DLD1 (cell line): ENCODE measurements around the gene WNT9B.

Source experiments
- in situ Hi-C: cut with HindIII; loops from 2 replicates; pipeline ENCODE4 v1.10.0; 2017; ENCODE audit warnings: low sequenced_read_pairs

The WNT9B gene

DNA sequence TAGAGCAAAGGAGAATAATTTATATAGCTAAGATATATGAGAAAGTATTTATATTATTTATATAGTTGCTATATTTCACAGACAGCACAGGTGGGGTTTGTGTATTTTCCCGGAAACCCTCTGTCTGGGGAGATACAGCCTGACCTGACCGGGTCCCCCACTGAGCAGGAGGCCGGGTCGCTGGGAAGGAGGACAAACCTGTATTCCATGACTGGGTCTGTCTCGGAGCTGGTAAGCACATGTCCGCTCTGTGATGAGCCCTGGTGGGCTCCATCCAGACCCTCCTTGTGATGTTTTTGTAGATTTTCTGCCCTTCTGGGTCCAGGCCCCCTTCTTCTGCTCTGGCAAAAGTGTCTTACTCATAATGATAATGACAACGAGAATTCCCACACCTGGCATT, 27.7 kb downstream of the WNT9B start:
- in situ Hi-C loops: no loop called here

DNA sequence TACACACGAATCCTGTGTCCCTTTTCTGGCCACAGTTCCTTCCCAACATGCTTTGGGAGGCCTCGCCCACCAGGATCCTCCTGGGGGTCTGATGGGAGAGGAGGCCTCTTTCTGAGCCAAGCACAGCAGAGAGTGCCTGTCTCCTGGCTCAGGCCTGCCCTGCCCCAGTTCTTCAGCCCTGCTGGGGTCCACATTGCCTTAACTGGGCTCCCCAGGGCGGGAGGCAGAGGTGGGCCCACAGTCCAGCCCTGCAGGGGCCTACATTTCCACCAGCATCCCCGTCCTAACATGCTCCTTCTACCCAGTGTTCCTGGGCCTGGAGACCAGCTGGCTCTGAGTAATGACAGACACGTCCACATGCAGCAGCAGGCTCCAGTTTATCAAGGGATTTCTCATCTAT, 29.6 kb downstream of the WNT9B start:
- in situ Hi-C loops: no loop called here

DNA sequence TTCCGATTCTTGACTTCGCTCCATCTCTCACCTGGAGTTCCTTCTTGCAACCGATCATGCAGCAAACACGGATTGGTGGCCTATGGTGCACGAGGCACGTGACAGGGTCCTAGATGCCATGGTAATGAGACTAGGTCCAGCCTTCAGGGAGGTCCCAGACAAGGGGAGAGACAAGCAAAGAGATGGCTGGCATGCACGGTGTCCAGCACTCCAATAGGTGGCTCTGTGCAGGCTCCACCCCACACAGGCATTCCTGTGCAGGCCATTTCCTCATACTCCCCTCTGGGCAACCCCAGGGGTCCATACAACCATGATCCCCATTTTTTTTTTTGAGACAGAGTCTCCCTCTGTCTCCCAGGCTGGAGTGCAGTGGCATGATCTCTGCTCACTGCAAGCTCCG, 31.3 kb downstream of the WNT9B start:
- in situ Hi-C loops: no loop called here

DNA sequence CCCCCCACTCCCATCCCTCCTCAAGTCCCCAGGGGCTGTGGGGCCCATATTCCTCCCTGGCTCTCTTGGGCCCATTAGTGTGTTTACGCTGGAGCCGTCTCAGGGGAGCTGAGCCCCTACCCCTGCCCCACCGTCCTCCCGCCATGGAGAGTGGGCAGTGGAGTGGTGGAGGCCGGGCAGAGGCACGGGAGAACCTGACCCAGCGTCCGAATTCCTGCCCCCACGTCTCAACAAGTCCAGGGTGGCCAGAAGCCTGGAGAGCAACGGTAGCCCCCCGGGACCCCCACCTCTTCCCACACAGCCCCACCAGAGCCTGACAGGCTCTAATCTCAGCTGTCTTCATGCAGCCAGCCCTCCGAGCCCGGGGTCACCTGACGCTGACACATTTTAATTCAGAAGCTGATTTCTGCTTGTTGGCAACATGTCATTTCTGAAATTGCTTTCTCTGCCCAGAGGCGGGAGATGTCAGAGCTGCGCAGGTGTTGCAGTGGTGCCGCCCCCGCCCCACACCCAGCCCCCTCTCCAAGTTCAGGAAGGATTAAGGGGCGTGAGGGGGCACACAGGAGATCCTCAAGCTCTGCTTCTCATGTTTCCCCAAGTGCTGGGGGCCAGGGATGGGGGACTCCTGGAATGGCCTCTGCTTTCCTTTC, 32.6 kb downstream of the WNT9B start:
- in situ Hi-C loops: no loop called here

DNA sequence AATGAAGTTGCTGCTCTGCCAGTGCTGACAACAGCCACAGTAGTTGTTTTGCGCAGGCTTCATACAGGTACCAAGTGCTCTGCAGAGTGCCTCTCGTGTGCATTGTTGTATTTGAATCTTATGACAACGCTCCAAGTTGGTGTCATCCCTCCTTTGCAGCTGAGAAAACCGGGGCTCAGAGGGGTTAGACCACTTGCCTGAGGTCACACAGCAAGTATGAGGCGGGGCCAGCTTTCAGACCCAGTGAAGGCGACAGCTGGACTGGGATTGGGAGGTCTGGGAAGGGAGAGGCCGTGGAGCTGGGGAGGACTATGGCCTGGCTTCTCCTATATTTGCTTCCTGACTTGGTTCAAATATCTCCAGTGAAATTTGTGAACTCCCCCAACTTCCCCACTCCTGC, 33.2 kb downstream of the WNT9B start:
- in situ Hi-C loops: no loop called here

DNA sequence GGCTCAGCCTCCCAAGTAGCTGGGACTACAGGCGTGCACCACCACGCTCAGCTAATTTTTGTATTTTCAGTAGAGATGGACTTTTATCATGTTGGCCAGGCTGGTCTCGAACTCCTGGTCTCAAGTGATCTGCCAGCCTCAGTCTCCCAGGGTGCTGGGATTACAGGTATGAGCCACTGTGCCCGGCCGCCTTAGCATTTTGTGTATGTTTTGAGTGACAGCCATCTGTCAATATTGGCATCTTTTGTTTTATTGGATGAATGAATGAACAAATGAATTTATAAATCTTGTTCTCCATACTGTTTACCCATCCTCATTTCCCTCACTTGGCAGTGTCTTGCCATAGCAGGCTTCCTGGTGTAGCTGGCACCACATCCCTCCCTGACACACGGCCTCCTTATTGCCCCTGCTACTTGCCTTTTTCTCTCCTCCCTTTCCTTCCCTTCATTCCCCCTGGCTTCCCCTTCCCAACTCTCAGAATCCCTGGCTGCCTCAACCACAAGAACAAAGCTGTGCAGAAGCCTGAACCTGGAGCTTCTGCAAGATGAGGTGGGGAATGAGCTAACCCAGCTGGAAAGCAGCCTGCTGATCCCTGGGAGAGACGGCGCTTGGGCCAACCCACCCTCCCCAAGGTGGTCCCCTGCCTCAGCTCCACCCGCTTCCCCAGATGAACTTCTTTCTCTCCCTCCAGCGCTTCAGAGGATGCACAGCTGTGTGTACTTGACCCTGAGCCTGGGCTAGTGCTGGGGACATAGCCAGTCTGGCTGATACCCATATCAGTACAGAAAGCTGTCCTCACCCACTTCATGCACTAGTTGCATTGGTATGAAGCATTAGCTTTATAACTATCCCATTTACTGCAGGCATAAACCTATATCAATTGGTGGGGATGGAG, 34.3 kb downstream of the WNT9B start:
- in situ Hi-C loops: no loop called here

DNA sequence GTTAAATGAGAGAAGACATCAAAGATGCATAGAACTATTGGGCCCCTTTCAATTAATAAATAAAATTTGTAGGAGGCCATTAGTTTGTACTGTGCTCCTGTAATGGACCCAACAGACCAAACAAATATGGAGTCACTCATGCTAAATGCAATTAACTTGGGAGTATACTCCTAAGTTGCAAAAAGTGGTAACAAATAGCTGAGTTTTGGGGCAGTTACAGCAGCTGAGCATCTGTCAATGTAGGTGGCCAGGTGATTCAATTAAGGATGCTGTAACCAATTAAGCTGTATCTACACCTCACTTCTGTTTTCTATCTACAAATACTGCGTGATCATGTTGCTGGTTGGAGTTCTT, 34.9 kb downstream of the WNT9B start:
- in situ Hi-C loops: no loop called here

DNA sequence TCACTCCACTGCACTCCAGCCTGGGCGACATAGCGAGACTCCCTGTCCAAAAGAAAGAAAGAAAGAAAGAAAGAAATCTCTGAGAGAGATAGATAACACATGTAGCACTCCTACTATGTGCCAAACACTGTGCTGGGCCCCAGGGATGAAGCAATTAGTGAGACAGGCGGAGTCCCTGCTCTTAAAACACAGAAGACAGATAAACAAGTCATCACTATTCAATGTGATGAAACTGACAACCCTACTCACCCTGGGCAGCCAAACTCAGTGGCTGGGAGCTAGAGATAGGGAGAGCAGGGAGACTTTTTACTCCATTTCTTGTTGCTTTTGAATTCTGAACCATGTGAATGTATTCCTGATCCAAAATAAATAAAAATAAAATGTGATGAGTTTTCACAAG, 36.3 kb downstream of the WNT9B start:
- in situ Hi-C loops: no loop called here

DNA sequence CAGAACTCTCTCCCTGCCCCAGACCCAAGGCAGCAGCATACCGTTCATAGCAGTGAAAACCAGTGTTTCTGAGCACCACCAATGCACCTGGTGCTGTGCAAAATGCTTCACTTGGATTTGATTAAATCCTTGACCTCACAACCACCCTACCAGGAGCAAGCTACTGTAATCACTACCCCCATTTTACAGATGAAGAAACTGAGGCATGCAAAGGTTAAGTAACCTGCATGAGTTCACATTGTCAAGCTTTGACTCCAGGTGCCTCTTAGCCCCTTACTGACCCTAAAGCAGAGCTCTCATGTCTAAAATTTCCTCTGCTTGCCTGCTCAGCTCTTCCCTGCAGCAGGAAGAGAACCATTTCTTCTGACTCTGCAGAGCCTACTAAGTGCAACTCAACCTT, 37.3 kb downstream of the WNT9B start:
- in situ Hi-C loops: no loop called here

DNA sequence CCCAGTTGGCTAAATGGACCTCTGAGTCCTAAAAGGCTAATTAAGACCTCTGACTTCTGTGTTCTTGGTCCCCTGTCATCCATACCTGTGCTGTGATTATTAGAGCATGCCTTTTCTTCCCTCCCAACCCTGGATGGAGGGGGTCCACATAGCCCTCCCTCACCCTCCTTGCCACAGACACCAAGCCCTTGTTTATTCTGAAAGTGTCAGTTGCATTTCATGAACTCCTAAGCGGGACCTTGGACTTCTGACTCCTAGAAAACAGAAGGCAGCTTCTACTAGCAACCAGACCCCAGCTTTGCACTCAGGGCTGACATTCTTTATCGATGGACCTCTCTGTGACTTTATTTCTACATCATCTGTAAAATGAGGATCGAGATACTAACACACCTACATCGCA, 38.1 kb downstream of the WNT9B start:
- in situ Hi-C loops: no loop called here

DNA sequence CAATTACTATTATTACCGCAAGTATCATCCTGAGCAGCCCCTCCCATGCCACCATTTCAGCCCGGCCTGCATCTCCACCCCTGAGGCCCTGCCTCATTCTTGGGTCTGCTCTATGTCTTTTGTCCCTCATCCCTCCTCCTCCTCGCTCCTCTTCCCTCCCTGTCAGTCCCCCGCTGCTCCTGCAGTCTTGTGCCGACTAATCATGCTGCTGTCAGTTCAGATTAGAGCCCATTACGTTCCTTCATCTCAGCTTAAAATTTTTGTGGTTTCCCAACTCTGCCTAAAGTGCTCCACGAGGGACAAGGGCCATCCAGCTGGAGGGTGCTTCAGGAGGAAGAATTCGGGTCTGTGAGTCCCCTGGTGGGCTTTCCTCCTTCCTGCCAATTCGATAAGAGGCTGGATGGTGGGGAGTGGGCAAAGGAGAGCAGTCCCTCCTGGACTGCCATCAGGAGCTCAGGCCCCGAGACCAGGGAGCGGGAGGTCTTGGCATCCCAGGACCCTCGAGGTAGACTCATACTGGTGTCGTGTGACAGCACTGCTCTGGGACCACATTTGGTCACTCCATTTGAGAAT, 38.7 kb downstream of the WNT9B start:
- in situ Hi-C loops: no loop called here

DNA sequence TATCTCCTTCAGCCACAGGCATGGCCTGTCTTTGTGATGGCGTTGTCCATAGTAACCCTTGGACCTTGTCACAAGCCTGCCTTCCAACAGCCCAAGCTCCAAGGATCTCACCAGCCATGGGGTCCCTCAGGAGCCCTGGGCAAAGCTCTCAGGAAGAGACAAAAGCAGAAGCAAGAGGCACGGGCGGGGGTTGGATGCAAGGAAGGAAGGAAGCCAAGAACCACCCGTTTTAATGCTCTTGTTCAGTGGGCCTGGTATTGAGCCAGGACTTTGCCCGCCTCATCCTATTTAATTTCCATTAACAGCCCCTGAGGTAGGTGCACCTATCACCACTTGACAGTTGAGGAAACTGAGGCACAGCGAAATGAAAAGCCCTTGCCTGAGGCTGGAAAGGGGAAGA, 39.3 kb downstream of the WNT9B start:
- in situ Hi-C loops: no loop called here

DNA sequence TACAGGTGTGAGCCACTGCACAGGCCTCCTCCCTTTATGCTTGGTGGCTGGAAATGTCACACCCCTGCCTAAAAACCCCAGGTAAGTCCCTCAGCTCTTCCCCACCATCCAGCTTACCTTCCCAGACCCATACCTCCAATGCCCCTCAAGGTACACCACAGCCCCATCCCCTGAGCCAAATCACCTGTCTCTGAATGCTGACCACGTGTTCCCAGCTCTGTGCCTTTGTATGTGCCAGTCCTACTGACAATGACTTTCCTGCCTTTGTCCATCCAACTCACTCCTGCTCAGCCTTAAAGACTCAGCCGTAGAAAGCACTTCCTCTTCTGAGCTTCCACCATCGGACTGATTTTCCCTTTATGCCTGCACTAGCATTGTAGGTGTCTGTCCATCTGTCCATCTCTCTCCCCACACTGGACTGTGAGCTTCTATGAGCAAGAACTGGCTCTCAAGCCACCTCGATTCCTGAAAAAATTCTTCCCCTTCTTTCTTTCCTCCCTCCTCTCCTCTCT, 40.9 kb downstream of the WNT9B start:
- in situ Hi-C loops: no loop called here

DNA sequence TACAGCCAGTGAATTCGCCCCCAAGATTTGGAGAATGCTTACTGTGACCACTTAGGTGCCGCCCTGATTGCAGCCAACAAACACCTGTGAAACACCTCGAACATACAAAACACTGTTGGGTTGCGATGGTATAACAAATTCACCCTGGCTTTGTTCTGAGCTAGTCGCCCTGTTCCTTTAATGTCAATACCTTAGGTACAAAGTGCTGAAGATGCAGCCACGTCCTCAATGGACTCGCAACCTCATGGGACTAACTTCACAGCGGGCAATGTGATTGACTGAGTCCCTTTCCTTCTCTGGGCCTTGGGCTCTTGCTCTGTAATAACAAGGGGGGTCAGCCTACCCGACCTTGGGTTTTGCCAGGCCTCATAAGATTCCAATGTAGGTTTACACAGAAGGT, 42.6 kb downstream of the WNT9B start:
- in situ Hi-C loops: no loop called here

DNA sequence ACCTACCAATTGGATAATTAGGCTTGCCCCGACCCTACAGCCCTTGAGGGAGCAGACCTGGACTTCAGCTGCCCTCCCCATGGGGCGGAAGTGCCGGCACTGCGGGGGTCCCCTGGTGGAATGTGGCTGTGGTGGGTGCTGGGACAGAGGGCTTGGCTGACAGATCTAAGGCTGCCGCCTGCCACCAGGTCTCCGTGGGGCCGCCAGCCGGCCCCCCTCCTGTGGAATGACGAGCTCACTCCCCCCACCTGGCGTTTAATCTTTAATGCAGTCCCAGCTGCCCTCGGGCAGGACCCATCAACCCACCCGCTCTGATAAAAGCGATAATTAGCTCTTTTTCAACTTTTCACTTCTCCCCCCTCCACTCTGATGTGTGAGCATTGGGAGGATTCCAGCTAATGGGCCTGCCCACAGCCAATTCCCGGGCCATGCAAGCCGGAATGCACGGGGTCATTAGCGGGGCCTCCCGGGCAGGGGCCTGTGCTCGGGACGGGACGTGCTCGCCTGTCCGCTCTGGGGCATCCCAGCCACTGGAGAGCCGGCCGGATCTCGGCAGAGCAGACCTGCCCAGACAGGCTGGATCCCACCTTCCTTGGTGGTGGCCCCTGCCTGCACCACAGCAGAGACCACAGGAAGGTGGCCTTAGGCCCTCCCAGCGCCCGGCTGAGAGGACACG, 43.2 kb downstream of the WNT9B start:
- in situ Hi-C loops: no loop called here

DNA sequence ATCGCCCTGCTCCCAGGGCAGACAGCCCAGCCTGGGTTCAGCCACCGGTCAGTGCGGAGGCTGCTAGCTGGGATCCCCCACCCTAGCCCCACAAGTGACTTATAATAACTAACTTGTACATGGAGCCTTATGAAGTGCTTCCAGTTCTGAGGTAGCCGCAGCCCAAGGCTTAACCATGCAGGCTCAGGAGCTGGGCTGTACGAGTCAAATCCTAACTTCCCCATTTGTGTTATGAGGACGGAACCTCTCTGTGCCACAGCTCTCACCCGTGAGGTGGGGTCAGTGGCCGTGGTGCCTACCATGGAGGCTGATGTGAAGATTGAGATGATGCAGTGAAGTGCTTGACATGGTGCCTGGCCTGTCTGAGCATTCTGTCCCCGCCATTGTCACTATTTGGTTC, 43.8 kb downstream of the WNT9B start:
- in situ Hi-C loops: no loop called here

DNA sequence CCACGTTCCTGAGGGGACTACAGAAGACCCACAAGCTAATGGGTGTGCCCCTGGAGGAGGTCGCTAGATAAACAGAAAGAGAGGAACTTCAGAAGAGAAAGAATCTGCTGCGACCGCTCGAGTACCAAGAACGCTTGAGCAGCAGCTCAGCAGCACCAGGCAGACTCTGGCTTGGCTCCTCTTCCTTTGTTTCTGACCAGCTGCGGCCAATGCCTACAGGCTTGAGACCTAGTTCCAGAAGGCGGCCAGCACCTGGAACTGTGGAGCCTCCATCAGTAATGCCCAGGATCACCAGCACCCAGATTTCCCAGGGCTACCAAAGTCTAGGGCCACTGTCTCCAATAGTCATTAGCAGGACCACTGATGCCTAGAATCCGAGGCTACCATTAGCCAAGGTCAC, 45.6 kb downstream of the WNT9B start:
- in situ Hi-C loops: no loop called here

DNA sequence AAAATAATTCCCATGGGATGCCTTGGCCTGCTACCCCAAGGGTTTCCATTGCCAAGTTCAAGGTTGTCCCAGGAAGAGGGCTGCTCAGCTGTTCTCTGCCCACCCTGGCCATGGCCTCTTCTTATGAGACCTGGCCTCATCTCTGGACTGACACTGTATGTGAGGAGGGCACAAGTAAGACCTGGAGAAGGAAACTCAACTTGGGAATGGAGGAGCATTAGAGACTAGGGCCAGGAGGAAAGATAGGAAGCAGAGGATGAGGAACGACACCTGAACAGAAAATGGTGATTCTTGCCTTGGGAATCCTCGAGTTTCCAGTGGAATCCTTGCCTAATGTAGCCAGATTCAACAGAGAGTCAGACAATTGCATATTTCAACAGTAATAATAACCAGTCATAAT, 47.0 kb downstream of the WNT9B start:
- in situ Hi-C loops: no loop called here

DNA sequence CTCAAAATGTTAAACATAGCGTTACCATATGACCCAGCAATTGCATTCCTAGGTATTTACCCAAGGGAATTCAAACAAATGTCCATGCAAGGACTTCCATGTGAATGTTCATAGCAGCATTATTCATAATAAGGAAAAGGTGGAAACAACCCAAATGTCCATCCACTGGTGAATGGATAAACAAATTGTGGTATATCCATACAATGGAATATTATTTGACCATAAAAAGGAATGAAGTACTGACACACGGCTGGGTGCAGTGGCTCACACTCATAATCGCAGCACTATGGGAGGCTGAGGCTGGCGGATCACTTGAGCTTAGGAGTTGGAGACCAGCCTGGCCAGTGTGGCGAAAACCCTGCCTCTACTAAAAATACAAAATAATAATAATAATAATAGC, 47.5 kb downstream of the WNT9B start:
- in situ Hi-C loops: no loop called here

DNA sequence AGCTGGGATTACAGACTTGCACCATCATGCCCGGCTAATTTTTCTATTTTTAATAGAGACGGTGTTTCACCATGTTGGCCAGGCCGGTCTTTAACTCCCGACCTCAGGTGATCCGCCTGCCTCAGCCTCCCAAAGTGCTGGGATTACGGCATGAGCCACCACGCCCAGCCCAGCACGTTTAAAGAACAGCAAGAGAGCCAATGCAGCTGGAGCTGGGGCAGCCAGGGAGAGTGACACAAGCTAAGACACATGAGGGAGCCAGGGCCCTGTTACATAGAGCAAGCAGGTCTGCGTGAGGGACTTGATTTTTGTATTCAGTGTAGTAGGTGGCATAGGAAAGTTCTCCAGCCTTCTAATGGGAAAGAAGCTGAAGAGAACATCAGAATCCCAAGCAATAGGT, 49.9 kb downstream of the WNT9B start:
- in situ Hi-C loops: no loop called here
